Measurements from ENCODE around the gene CIDEC. TPM values are rescaled to one million over a fixed set of nuclear protein-coding genes. Genes with fewer than 3 reads are reported as not detected.

Gene CIDEC
- total and polyA plus RNA-seq, 9 of the 15 experiments (the other 6 are each of a cell fraction or from before 2014, with no cell fraction given), result not detected

- Histone ChIP-seq H3K4me3 (no peak overlapping the region), H3K36me3 (ENCODE audit: control insufficient read depth, insufficient read depth, low read length) (peaks cover 42% of the 10 kb centered on the region), H3K9ac (ENCODE audit: insufficient read depth in 1 of 2, low read depth in 2 of 2, low read length in 2 of 2) (0 out of 4 replicates have a peak overlapping the region, but pooled peaks of 1 of the 2 experiments have one; percentile 46), H3K4me2 (ENCODE audit: insufficient read depth, low read length) (no peak overlapping the region), H3K9me1 (ENCODE audit: control insufficient read depth, insufficient read depth, low read length) (peaks cover 3% of the 10 kb centered on the region), H2AFZ (ENCODE audit: low read depth, low read length) (no peak overlapping the region), H3K27ac (ENCODE audit: extremely low read depth, low read depth, low read length) (no peak overlapping the region), H4K20me1 (replicated peaks; ENCODE audit: control insufficient read depth, insufficient read depth, low read length) (no peaks in the 10 kb centered on the region; the same call in 1 of the 2 replicates), H3K9me3 (replicated peaks; ENCODE audit: control insufficient read depth, insufficient read depth, low read depth, low read length) (no peaks in the 10 kb centered on the region), H3K27me3 (ENCODE audit: control insufficient read depth in 2 of 2, insufficient read depth in 2 of 2, low read length in 2 of 2) (no peaks in the 10 kb centered on the region), H3K4me1 (replicated peaks in 1 of 2; ENCODE audit: control insufficient read depth in 2 of 2, insufficient read depth in 2 of 2, low read length in 2 of 2) (no peaks in the 10 kb centered on the region), H3K79me2 (ENCODE audit: control insufficient read depth, insufficient read depth, low read length) (no peaks in the 10 kb centered on the region)
- DNase-seq (ENCODE audit: extremely low read depth in 1 of 4, low spot score in 3 of 4) (no peak), FAIRE-seq (no peak), ATAC-seq (no peak)
- POLR2A ChIA-PET, result interaction anchor here (0.8 kb wide), 1 partner anchor 9 kb away, joined by 4 read pairs; no protein-coding TSS in a partner anchor
- 86% methylated on average over 6 of the region's 7 CpGs for WGBS (ENCODE audit: insufficient coverage, low coverage, missing lambda C conversion rate)
- CTCF ChIA-PET (ENCODE audit: low intra/inter-chr PET ratio), result no interaction called here
- intact Hi-C loops (cut with micrococcal nuclease) (no loop called here), in situ Hi-C loops (cut with MboI) (no loop called here)
- BruUV-seq (replicated peaks), result no TSS peak
- TF ChIP-seq POLR2AphosphoS5 (IDR thresholded peaks at IDR 0.05; ENCODE audit: control insufficient read depth, insufficient read depth, low read depth, low read length) (peak; percentile 11; the same call in 1 of the 2 replicates), EGR1 (conservative IDR thresholded peaks at IDR 0.05) (peak; percentile 60), ZNF239 (CRISPR knock-in tag; IDR thresholded peaks at IDR 0.05) (no peak), HDGF (IDR thresholded peaks at IDR 0.05) (0 out of 2 replicates have a peak, but pooled peaks have one; percentile 35)
These were observed 61.3 kb downstream of the CIDEC start for GRCh38 chr3:9818666-9819335.

DNA sequence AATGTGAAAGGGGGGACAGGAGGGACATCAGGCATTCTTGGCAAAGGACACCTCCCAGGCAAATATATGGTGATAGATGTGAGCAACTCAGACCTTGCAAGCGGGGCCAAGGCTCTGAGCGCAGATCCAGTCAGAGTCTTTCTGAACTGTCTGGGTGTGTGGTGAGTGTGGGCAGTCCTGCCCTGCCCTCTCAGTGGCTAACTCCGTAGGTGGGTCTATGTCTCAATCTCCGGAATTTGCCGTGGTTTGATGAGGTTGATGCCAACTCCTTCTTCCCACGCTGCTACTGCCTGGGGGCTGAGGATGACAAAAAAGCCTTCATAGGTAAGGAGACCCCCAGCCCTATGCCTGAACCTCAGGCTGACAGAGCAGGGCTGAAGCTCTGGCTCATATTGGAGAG lies 62.6 kb downstream of the CIDEC start:
- POLR2A ChIA-PET, result interaction anchor here (1.1 to 1.7 kb wide), 3 partner anchors 10 to 160 kb away, joined by 3 to 4 read pairs (median 4); no protein-coding TSS in a partner anchor
- CTCF ChIA-PET (ENCODE audit: low intra/inter-chr PET ratio), result no interaction called here
- no peak for TF ChIP-seq KDM4B (IDR thresholded peaks at IDR 0.05; ENCODE audit: borderline replicate concordance in 2 of 2, low read depth in 1 of 2)
- TF ChIP-seq, protein P1, sequence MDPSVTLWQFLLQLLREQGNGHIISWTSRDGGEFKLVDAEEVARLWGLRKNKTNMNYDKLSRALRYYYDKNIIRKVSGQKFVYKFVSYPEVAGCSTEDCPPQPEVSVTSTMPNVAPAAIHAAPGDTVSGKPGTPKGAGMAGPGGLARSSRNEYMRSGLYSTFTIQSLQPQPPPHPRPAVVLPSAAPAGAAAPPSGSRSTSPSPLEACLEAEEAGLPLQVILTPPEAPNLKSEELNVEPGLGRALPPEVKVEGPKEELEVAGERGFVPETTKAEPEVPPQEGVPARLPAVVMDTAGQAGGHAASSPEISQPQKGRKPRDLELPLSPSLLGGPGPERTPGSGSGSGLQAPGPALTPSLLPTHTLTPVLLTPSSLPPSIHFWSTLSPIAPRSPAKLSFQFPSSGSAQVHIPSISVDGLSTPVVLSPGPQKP (CRISPR knock-in tag; IDR thresholded peaks at IDR 0.05), result no peak
- TF ChIP-seq ZHX1 (conservative IDR thresholded peaks at IDR 0.05; ENCODE audit: low read length), result no peak
- no peak for TF ChIP-seq HMG20A (CRISPR knock-in tag; conservative IDR thresholded peaks at IDR 0.05)
- TF ChIP-seq POLR2AphosphoS5 (IDR thresholded peaks at IDR 0.05; ENCODE audit: control insufficient read depth, insufficient read depth, low read depth, low read length), result peak; percentile 19; the same call in 1 of the 2 replicates
- TF ChIP-seq LCOR (CRISPR knock-in tag; IDR thresholded peaks at IDR 0.05), result no peak
- no peak for TF ChIP-seq MXI1 (IDR thresholded peaks at IDR 0.05; ENCODE audit: low read depth, low read length)
- TF ChIP-seq ZNF282 (CRISPR knock-in tag; IDR thresholded peaks at IDR 0.05), result no peak
- no peak for TF ChIP-seq ZC3H8 (IDR thresholded peaks at IDR 0.05)

More for the DNA sequence above, 62.6 kb downstream of the CIDEC start:
- ATAC-seq, result no peak
- Histone ChIP-seq H2AFZ (ENCODE audit: low read depth, low read length) (no peak overlapping the region), H3K36me3 (ENCODE audit: control insufficient read depth, insufficient read depth, low read length) (peaks cover 55% of the 10 kb centered on the region), H3K9ac (ENCODE audit: insufficient read depth in 1 of 2, low read depth in 2 of 2, low read length in 2 of 2) (no peak overlapping the region), H3K4me2 (ENCODE audit: insufficient read depth, low read length) (no peak overlapping the region), H3K9me1 (ENCODE audit: control insufficient read depth, insufficient read depth, low read length) (peaks cover 3% of the 10 kb centered on the region), H4K20me1 (replicated peaks; ENCODE audit: control insufficient read depth, insufficient read depth, low read length) (no peaks in the 10 kb centered on the region; the same call in 1 of the 2 replicates), H3K4me1 (replicated peaks in 1 of 2; ENCODE audit: control insufficient read depth in 2 of 2, insufficient read depth in 2 of 2, low read length in 2 of 2) (no peaks in the 10 kb centered on the region), H3K27ac (ENCODE audit: extremely low read depth, low read depth, low read length) (no peak overlapping the region), H3K27me3 (ENCODE audit: control insufficient read depth in 2 of 2, insufficient read depth in 2 of 2, low read length in 2 of 2) (no peaks in the 10 kb centered on the region), H3K4me3 (no peak overlapping the region), H3K9me3 (replicated peaks; ENCODE audit: control insufficient read depth, insufficient read depth, low read depth, low read length) (no peaks in the 10 kb centered on the region), H3K79me2 (ENCODE audit: control insufficient read depth, insufficient read depth, low read length) (no peaks in the 10 kb centered on the region)
- 86% methylated on average over 6 of the region's 6 CpGs for WGBS (ENCODE audit: insufficient coverage, low coverage, missing lambda C conversion rate)
- DNase-seq (ENCODE audit: extremely low read depth in 1 of 4, low spot score in 3 of 4), result no peak
- intact Hi-C loops (cut with micrococcal nuclease) (no loop called here), in situ Hi-C loops (cut with MboI) (no loop called here)
- BruUV-seq (replicated peaks), result no TSS peak
- no peak for FAIRE-seq
